Activated naive CD8-positive, alpha-beta T cell treated with anti-CD3 and anti-CD28 coated beads for 36 hours (primary cell): ENCODE results near the gene ROBO1. TPM values are rescaled to one million over a fixed set of nuclear protein-coding genes. Genes with fewer than 3 reads are reported as not detected.
"Not testable (repeated sequence)": the region's sequence is repeated elsewhere in the genome, so short reads cannot be mapped to it uniquely, and the experiment has no call there.

ENCODE experiments used
- DNase-seq: peaks from one replicate; pipeline ENCODE4 v3.0.0; 2021
- H3K27ac Mint-ChIP-seq: one replicate; pipeline ENCODE4 v1.8.0; 2022; ENCODE audit warnings: mild to moderate bottlenecking, moderate library complexity, mixed read lengths
- H3K27me3 Mint-ChIP-seq: one replicate; pipeline ENCODE4 v1.8.0; 2022; ENCODE audit warnings: mild to moderate bottlenecking, mixed read lengths
- H3K36me3 Mint-ChIP-seq: one replicate; pipeline ENCODE4 v1.8.0; 2021; ENCODE audit warnings: mild to moderate bottlenecking, mixed read lengths
- H3K4me1 Mint-ChIP-seq: one replicate; pipeline ENCODE4 v1.8.0; 2021; ENCODE audit warnings: mixed read lengths
- H3K4me3 Mint-ChIP-seq: one replicate; pipeline ENCODE4 v1.8.0; 2022; ENCODE audit warnings: mild to moderate bottlenecking, moderate library complexity, mixed read lengths
- H3K9me3 Mint-ChIP-seq: one replicate; pipeline ENCODE4 v1.8.0; 2022; ENCODE audit warnings: mixed read lengths
- total RNA-seq, 2 experiments: library from RNA; stranded (reverse); gene quantifications; one replicate each; pipeline ENCODE4 v1.2.3, GENCODE V29; 2021

The ROBO1 gene
- total RNA-seq, 2 experiments from 2014 or later = 13.8 to 16.5 TPM

GRCh38 chr3:79325833-79326383 lies 441.9 kb downstream of the ROBO1 start:
- H3K27me3 Mint-ChIP-seq, H3K36me3 Mint-ChIP-seq, H3K9me3 Mint-ChIP-seq, DNase-seq, H3K4me1 Mint-ChIP-seq, H3K4me3 Mint-ChIP-seq, H3K27ac Mint-ChIP-seq: not testable (repeated sequence)

DNA sequence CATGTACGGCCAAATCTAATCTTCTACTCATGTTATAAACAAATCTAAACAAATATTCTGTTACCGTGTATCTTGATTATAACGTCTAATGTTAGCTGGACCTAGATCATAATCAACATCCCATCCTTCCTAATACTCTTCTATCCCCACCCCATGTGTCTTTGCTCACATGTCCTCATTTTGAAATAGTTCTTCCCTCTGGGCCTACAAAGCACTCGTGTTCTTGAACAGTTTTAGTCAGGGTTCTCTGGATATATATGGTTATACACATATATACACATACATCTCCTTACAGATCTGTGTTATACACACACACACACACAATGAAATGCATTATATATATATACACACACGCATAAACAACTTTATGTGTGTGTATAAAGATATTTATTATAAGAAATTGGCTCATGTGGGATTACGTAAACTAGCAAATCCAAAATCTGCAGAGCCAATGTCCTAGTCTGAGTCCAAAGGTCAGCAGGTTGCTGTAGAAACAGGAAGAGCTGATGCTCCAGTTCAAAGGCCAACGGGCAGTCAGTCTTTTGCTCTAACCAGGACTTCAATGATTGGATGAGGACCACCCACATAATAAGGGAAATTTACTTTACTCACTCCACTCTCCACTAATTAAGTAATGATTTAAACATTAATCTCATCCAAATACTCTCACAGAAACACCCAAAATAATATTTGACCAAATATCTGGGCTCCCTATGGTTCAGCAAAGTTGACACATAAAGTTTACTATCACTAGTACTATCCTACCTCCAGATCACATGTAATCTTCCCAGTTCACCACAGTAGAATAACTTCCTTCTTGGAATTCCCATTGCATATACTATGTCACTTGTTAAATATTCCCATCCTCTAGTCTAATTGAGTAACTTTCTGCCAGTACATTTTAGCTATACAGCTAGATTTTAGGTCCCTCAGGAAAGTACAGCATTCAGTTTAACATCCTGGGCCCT lies 450.0 kb downstream of the ROBO1 start:
- Mint-ChIP-seq H3K4me3 (no peak overlapping the region), H3K27ac (no peak overlapping the region), H3K4me1 (no peaks in the 10 kb centered on the region), H3K9me3 (no peaks in the 10 kb centered on the region), H3K36me3 (no peaks in the 10 kb centered on the region), H3K27me3 (no peaks in the 10 kb centered on the region)
- DNase-seq = no peak

DNA sequence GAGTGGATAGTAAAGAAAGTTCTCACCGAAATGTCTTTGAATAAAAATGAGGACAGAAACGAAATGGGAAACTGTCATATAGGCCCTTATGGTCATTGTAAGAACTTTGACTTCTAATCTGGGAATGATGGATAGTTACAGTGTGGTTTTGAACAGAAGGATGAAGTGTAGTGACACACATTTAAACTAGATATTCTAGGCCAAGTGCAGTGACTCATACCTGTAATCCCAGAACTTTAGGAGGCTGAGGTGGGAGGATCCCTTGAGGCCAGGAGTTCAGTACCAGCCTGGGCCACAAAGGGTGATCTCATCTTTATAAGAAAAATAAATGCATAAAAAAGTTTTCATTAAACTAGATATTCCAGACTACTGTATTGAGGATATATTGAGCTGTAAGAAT lies 452.8 kb downstream of the ROBO1 start:
- no peaks in the 10 kb centered on the region for H3K36me3 Mint-ChIP-seq
- H3K27me3 Mint-ChIP-seq = no peaks in the 10 kb centered on the region
- H3K4me3 Mint-ChIP-seq = no peak overlapping the region
- no peaks in the 10 kb centered on the region for H3K4me1 Mint-ChIP-seq
- DNase-seq = no peak
- no peak overlapping the region for H3K27ac Mint-ChIP-seq
- H3K9me3 Mint-ChIP-seq = no peaks in the 10 kb centered on the region

DNA sequence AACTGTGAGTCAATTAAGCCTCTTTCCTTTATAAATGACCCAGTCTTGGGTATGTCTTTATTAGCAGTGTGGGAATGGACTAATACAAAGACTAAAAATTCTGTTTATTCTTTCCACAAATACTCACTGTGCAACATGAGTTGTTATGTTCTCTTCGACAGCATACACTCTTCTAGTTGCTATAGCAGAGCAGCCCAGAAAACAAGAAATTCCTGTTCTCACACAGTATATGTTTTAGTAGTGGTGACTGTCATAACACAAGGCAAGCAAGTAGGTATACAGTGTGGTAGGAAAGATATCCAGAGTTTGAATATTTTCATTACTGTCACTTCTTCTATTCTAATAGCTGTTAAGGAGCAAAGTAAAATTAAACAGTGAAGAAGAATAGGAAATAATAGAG lies 453.3 kb downstream of the ROBO1 start:
- no peaks in the 10 kb centered on the region for H3K9me3 Mint-ChIP-seq
- H3K4me3 Mint-ChIP-seq = no peak overlapping the region
- H3K4me1 Mint-ChIP-seq = no peaks in the 10 kb centered on the region
- DNase-seq = no peak
- no peak overlapping the region for H3K27ac Mint-ChIP-seq
- no peaks in the 10 kb centered on the region for H3K36me3 Mint-ChIP-seq
- no peaks in the 10 kb centered on the region for H3K27me3 Mint-ChIP-seq

DNA sequence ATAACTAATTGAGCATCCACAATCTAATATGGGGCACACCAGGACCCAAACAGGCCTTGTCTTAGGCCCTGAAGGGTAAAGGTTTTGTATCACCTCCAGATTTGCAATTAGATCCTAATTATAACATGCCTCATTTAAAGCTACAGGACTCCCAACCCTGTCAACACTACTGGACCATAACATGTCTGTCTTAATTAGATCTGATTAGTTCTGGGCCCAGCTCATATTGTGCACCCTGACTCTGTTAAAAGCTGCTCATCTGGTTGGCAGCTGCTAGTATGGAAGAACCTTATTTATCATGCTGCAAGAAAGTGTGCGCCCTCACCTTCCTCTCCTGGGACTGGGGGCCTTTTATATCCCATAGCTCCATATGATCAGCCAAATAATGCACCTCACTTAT lies 457.8 kb downstream of the ROBO1 start:
- H3K36me3 Mint-ChIP-seq = no peaks in the 10 kb centered on the region
- no peak for DNase-seq

GRCh38 chr3:79306934-79307570 lies 460.7 kb downstream of the ROBO1 start:
- H3K4me1 Mint-ChIP-seq = no peaks in the 10 kb centered on the region

More for the DNA sequence above, 457.8 kb downstream of the ROBO1 start:
- no peaks in the 10 kb centered on the region for H3K9me3 Mint-ChIP-seq
- no peak overlapping the region for H3K4me3 Mint-ChIP-seq
- no peak overlapping the region for H3K27ac Mint-ChIP-seq
- H3K27me3 Mint-ChIP-seq = no peaks in the 10 kb centered on the region
- H3K4me1 Mint-ChIP-seq = no peaks in the 10 kb centered on the region

GRCh38 chr3:79299949-79300635 lies 467.7 kb downstream of the ROBO1 start:
- not testable (repeated sequence) for DNase-seq, H3K4me1 Mint-ChIP-seq, H3K27ac Mint-ChIP-seq, H3K36me3 Mint-ChIP-seq, H3K9me3 Mint-ChIP-seq, H3K27me3 Mint-ChIP-seq, H3K4me3 Mint-ChIP-seq

More at GRCh38 chr3:79306934-79307570, 460.7 kb downstream of the ROBO1 start:
- Mint-ChIP-seq H3K27me3 (no peaks in the 10 kb centered on the region), H3K36me3 (no peaks in the 10 kb centered on the region), H3K9me3 (no peaks in the 10 kb centered on the region), H3K4me3 (no peak overlapping the region), H3K27ac (no peak overlapping the region)
- DNase-seq = no peak

- H3K4me1 Mint-ChIP-seq = no peaks in the 10 kb centered on the region
- no peaks in the 10 kb centered on the region for H3K36me3 Mint-ChIP-seq
- H3K9me3 Mint-ChIP-seq = peaks cover 13% of the 10 kb centered on the region
- no peak overlapping the region for H3K4me3 Mint-ChIP-seq
- H3K27me3 Mint-ChIP-seq = no peaks in the 10 kb centered on the region
- H3K27ac Mint-ChIP-seq = no peak overlapping the region
- DNase-seq = no peak
Measured at GRCh38 chr3:79297245-79297960, 470.4 kb downstream of the ROBO1 start.

- H3K36me3 Mint-ChIP-seq = no peaks in the 10 kb centered on the region
- no peaks in the 10 kb centered on the region for H3K4me1 Mint-ChIP-seq
- H3K9me3 Mint-ChIP-seq = peaks cover 2% of the 10 kb centered on the region
- no peaks in the 10 kb centered on the region for H3K27me3 Mint-ChIP-seq
- H3K27ac Mint-ChIP-seq = no peak overlapping the region
- DNase-seq = no peak
- H3K4me3 Mint-ChIP-seq = no peak overlapping the region
Measured at GRCh38 chr3:79286882-79287281, 480.9 kb downstream of the ROBO1 start.

DNA sequence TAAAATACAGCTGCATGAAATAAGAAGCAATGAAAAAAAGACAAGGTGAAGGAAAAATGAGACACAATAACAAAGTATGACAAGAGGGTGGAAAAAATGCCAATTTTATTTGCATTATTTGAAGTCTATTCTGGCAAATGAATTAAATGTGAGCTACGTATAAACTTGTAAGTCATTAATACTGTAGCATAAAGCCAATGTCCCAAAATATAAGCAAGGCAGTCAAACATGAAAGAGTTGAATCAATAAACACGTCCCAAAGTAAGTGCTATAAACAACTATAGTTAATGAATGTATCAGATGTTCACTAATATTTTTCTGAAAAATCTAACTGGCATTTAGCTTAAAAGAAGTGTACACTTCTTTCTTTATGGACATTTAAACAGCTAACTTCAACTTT lies 481.9 kb downstream of the ROBO1 start:
- H3K4me1 Mint-ChIP-seq = no peaks in the 10 kb centered on the region
- H3K9me3 Mint-ChIP-seq = peaks cover 2% of the 10 kb centered on the region
- DNase-seq = no peak
- H3K36me3 Mint-ChIP-seq = no peaks in the 10 kb centered on the region
- no peak overlapping the region for H3K27ac Mint-ChIP-seq
- no peaks in the 10 kb centered on the region for H3K27me3 Mint-ChIP-seq
- no peak overlapping the region for H3K4me3 Mint-ChIP-seq

- Mint-ChIP-seq H3K4me3 (no peak overlapping the region), H3K9me3 (peaks cover 2% of the 10 kb centered on the region), H3K4me1 (no peaks in the 10 kb centered on the region), H3K36me3 (no peaks in the 10 kb centered on the region), H3K27ac (no peak overlapping the region), H3K27me3 (no peaks in the 10 kb centered on the region)
- DNase-seq = no peak
Measured at GRCh38 chr3:79285380-79285779, 482.4 kb downstream of the ROBO1 start.

- Mint-ChIP-seq H3K27me3 (no peaks in the 10 kb centered on the region), H3K4me3 (no peak overlapping the region), H3K9me3 (no peaks in the 10 kb centered on the region), H3K4me1 (no peaks in the 10 kb centered on the region), H3K27ac (no peak overlapping the region), H3K36me3 (no peaks in the 10 kb centered on the region)
- DNase-seq = no peak
Measured at GRCh38 chr3:79284781-79285180, 483.0 kb downstream of the ROBO1 start.

- DNase-seq = no peak
- Mint-ChIP-seq H3K4me1 (no peaks in the 10 kb centered on the region), H3K27ac (no peak overlapping the region), H3K36me3 (no peaks in the 10 kb centered on the region), H3K9me3 (peaks cover 4% of the 10 kb centered on the region), H3K4me3 (no peak overlapping the region), H3K27me3 (no peaks in the 10 kb centered on the region)
Measured at GRCh38 chr3:79278681-79279080, 489.1 kb downstream of the ROBO1 start.

GRCh38 chr3:79268422-79268821 lies 499.4 kb downstream of the ROBO1 start:
- Mint-ChIP-seq H3K9me3 (peaks cover 8% of the 10 kb centered on the region), H3K36me3 (no peaks in the 10 kb centered on the region), H3K27me3 (no peaks in the 10 kb centered on the region), H3K4me1 (no peaks in the 10 kb centered on the region), H3K27ac (no peak overlapping the region), H3K4me3 (no peak overlapping the region)
- DNase-seq = no peak
